ENCODE data around the gene GIT2.

GRCh38 chr12:109995361-109995685 lies 845 bp downstream of the GIT2 start:
- TF ChIP-seq GATA2 (IDR thresholded peaks at IDR 0.05; ENCODE audit: low read depth, low read length): no peak
- TF ChIP-seq GATA3 (IDR thresholded peaks at IDR 0.05; ENCODE audit: low read depth, low read length): no peak
